Measurements from ENCODE around the gene SVOP. TPM values are rescaled to one million over a fixed set of nuclear protein-coding genes. Genes with fewer than 3 reads are reported as not detected.

The SVOP gene
- total and polyA plus RNA-seq, 7 donors: 0.23 to 1.1 (median 0.68) TPM; not detected in 2

- Histone ChIP-seq H3K27ac (no peak overlapping the region), H3K4me3 (no peak overlapping the region), H3K27me3 (peaks cover 0 to 4% (median 0%) of the 10 kb centered on the region in 3 donors), H3K4me1 (no peaks in the 10 kb centered on the region), H3K36me3 (no peaks in the 10 kb centered on the region), H3K9me3 (no peaks in the 10 kb centered on the region)
- intact Hi-C loops (cut with DNase I): no loop called here
- no peak for DNase-seq
- TF ChIP-seq EP300 (IDR thresholded peaks at IDR 0.05) (no peak), POLR2A (IDR thresholded peaks at IDR 0.05) (no peak), POLR2AphosphoS5 (IDR thresholded peaks at IDR 0.05) (no peak)
- TF ChIP-seq, protein P1, sequence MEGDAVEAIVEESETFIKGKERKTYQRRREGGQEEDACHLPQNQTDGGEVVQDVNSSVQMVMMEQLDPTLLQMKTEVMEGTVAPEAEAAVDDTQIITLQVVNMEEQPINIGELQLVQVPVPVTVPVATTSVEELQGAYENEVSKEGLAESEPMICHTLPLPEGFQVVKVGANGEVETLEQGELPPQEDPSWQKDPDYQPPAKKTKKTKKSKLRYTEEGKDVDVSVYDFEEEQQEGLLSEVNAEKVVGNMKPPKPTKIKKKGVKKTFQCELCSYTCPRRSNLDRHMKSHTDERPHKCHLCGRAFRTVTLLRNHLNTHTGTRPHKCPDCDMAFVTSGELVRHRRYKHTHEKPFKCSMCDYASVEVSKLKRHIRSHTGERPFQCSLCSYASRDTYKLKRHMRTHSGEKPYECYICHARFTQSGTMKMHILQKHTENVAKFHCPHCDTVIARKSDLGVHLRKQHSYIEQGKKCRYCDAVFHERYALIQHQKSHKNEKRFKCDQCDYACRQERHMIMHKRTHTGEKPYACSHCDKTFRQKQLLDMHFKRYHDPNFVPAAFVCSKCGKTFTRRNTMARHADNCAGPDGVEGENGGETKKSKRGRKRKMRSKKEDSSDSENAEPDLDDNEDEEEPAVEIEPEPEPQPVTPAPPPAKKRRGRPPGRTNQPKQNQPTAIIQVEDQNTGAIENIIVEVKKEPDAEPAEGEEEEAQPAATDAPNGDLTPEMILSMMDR (IDR thresholded peaks at IDR 0.05): no peak
- 93 to 94% methylated on average over 5 of the region's 5 CpGs for WGBS, 2 donors
These were observed 125.6 kb downstream of the SVOP start for GRCh38 chr12:108895220-108895802.

- no peak for DNase-seq
- Histone ChIP-seq H3K27me3 (no peaks in the 10 kb centered on the region), H3K4me3 (no peak overlapping the region), H3K36me3 (no peaks in the 10 kb centered on the region), H3K27ac (no peak overlapping the region), H3K9me3 (no peaks in the 10 kb centered on the region), H3K4me1 (no peaks in the 10 kb centered on the region)
- WGBS, 2 donors: 70 to 72% methylated on average over 2 of the region's 2 CpGs
- TF ChIP-seq EP300 (IDR thresholded peaks at IDR 0.05): no peak
- TF ChIP-seq, protein P1 (IDR thresholded peaks at IDR 0.05): no peak
- TF ChIP-seq POLR2A (IDR thresholded peaks at IDR 0.05): no peak
- no peak for TF ChIP-seq POLR2AphosphoS5 (IDR thresholded peaks at IDR 0.05)
- intact Hi-C loops (cut with DNase I): no loop called here
These were observed 130.7 kb downstream of the SVOP start for GRCh38 chr12:108890208-108890607.

DNA sequence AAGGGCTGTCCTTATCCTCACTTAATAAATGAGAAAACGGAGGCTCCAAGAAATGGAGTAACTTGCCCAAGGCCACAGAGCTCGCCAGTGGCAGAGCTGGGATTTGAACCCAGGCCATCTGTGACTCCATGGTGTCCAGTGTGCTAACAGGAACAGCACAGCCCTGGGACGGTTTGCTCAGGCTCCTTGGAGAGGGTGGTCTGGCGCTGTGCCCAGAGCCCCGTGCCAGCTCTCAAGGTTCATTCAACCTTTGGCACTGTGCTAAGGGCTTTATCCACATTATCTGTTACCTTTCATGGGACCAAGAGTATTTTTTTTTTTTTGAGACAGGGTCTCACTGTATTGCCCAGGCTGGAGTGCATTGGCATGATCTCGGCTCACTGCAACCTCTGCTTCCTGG is 132.8 kb downstream of the SVOP start:
- DNase-seq: no peak
- Histone ChIP-seq H3K27me3 (no peaks in the 10 kb centered on the region), H3K9me3 (no peaks in the 10 kb centered on the region), H3K36me3 (no peaks in the 10 kb centered on the region), H3K4me1 (no peaks in the 10 kb centered on the region), H3K4me3 (no peak overlapping the region), H3K27ac (no peak overlapping the region)
- intact Hi-C loops (cut with DNase I): no loop called here
- 38 to 67% methylated on average over 6 of the region's 6 CpGs for WGBS, 2 donors
- no peak for TF ChIP-seq POLR2A (IDR thresholded peaks at IDR 0.05)
- TF ChIP-seq EP300 (IDR thresholded peaks at IDR 0.05): no peak
- TF ChIP-seq POLR2AphosphoS5 (IDR thresholded peaks at IDR 0.05): no peak
- TF ChIP-seq, protein P1 (IDR thresholded peaks at IDR 0.05): no peak

- Histone ChIP-seq H3K27ac (no peak overlapping the region), H3K4me3 (no peak overlapping the region), H3K36me3 (no peaks in the 10 kb centered on the region), H3K9me3 (no peaks in the 10 kb centered on the region), H3K27me3 (no peaks in the 10 kb centered on the region), H3K4me1 (no peaks in the 10 kb centered on the region)
- intact Hi-C loops (cut with DNase I): no loop called here
- no peak for DNase-seq
- 73 to 78% methylated on average over 9 of the region's 9 CpGs for WGBS, 2 donors
- TF ChIP-seq POLR2A (IDR thresholded peaks at IDR 0.05) (no peak), EP300 (IDR thresholded peaks at IDR 0.05) (no peak), POLR2AphosphoS5 (IDR thresholded peaks at IDR 0.05) (no peak)
- TF ChIP-seq, protein P1 (IDR thresholded peaks at IDR 0.05): no peak
These were observed 133.8 kb downstream of the SVOP start for GRCh38 chr12:108886873-108887629.
